GM19324 (cell line): ENCODE results near the gene RFK.
"Not testable (repeated sequence)": the region's sequence is repeated elsewhere in the genome, so short reads cannot be mapped to it uniquely, and the experiment has no call there.

Experiments used
- ATAC-seq: cut with Tn5 transposase; IDR thresholded peaks from one replicate; pipeline ENCODE4 v1.9.1; 2021; ENCODE audit warnings: mild to moderate bottlenecking, moderate library complexity; ENCODE audit not compliant: unreplicated experiment, low FRiP score

The RFK gene

GRCh38 chr9:76373173-76373783, 20.9 kb downstream of the RFK start:
- ATAC-seq, result no peak

- no peak for ATAC-seq
Observed at GRCh38 chr9:76372336-76372735, 21.9 kb downstream of the RFK start.

GRCh38 chr9:76371901-76372300, 22.3 kb downstream of the RFK start:
- ATAC-seq, result no peak

- no peak for ATAC-seq
Observed at GRCh38 chr9:76370396-76371023, 23.7 kb downstream of the RFK start.

- ATAC-seq, result no peak
Observed at GRCh38 chr9:76369583-76369982, 24.6 kb downstream of the RFK start.

- ATAC-seq, result no peak
Observed at GRCh38 chr9:76366275-76366674, 28.0 kb downstream of the RFK start.

GRCh38 chr9:76365028-76365427, 29.2 kb downstream of the RFK start:
- no peak for ATAC-seq

GRCh38 chr9:76363032-76363395, 31.2 kb downstream of the RFK start:
- ATAC-seq, result no peak

GRCh38 chr9:76362332-76363031, 31.7 kb downstream of the RFK start:
- not testable (repeated sequence) for ATAC-seq

GRCh38 chr9:76359766-76360165, 34.5 kb downstream of the RFK start:
- ATAC-seq, result no peak

- no peak for ATAC-seq
Observed at GRCh38 chr9:76359365-76359764, 34.9 kb downstream of the RFK start.

GRCh38 chr9:76358628-76359280, 35.5 kb downstream of the RFK start:
- no peak for ATAC-seq

GRCh38 chr9:76357555-76357954, 36.7 kb downstream of the RFK start:
- no peak for ATAC-seq

GRCh38 chr9:76355886-76356285, 38.3 kb downstream of the RFK start:
- no peak for ATAC-seq

- no peak for ATAC-seq
Observed at GRCh38 chr9:76354221-76354620, 40.0 kb downstream of the RFK start.

- ATAC-seq, result no peak
Observed at GRCh38 chr9:76353280-76353679, 40.9 kb downstream of the RFK start.

- no peak for ATAC-seq
Observed at GRCh38 chr9:76352026-76352620, 42.1 kb downstream of the RFK start.

- ATAC-seq, result no peak
Observed at GRCh38 chr9:76351006-76351405, 43.2 kb downstream of the RFK start.

GRCh38 chr9:76349865-76350264, 44.4 kb downstream of the RFK start:
- ATAC-seq, result no peak

GRCh38 chr9:76342858-76343257, 51.4 kb downstream of the RFK start:
- ATAC-seq, result no peak

GRCh38 chr9:76342201-76342600, 52.0 kb downstream of the RFK start:
- ATAC-seq, result no peak
